Thyroid gland (tissue), 4 donors: ENCODE data around the gene TYK2. TPM values are rescaled to one million over a fixed set of nuclear protein-coding genes. Genes with fewer than 3 reads are reported as not detected.

Source experiments
- DNase-seq, 2 donors: peaks; one replicate each; pipeline ENCODE4 v3.0.0-alpha.2; 2019
- H3K27ac ChIP-seq, 3 donors: fragments of 200-600 bp; sonication (generic); 1 replicate in 2 of 3; 2 replicates in 1 of 3; pipeline ENCODE4 v1.5.1; 2016 to 2019; ENCODE audit warnings: mild to moderate bottlenecking in 1 of 3, moderate library complexity in 1 of 3
- H3K27me3 ChIP-seq: fragments of 200-600 bp; sonication (generic); one replicate; pipeline ENCODE4 v1.5.1; 2019
- H3K36me3 ChIP-seq, 2 donors: fragments of 200-600 bp; sonication (generic); one replicate each; pipeline ENCODE4 v1.5.1; 2016 to 2019
- H3K4me1 ChIP-seq, 2 donors: fragments of 200-600 bp; sonication (generic); one replicate each; pipeline ENCODE4 v1.5.1; 2017 to 2019
- H3K4me3 ChIP-seq, 3 donors: fragments of 200-600 bp; sonication (generic); replicated peaks in 1 of 3; 1 replicate in 2 of 3; 2 replicates in 1 of 3; pipeline ENCODE4 v1.5.1; 2016; ENCODE audit warnings: mild to moderate bottlenecking in 1 of 3
- H3K9me3 ChIP-seq: fragments of 200-600 bp; sonication (generic); one replicate; pipeline ENCODE4 v1.5.1; 2017
- POLR2A ChIP-seq, 2 donors: fragments of 450-650 bp; IDR thresholded peaks; one replicate each; pipeline ENCODE4 v1.6.1; 2017; ENCODE audit warnings: antibody characterized with exemption in 2 of 2, mild to moderate bottlenecking in 2 of 2, moderate library complexity in 1 of 2
- WGBS, 2 donors: methylation state at CpG; one replicate each; pipeline ENCODE4 v1.1.5; 2017; 5-methylcytosine and 5-hydroxymethylcytosine counted together
- intact Hi-C: fragments of 100-400 bp; cut with DNase I; formaldehyde crosslinking; loops from one replicate; pipeline ENCODE4 v1.15.1; 2023
- total RNA-seq, 4 donors: library from RNA; depleted of rRNA; stranded (reverse); fragments of >200 nt; gene quantifications; one replicate each; pipeline ENCODE4 v1.2.3, GENCODE V29; 2016
- TF ChIP-seq, protein P1 (sequence below), 6 experiments: fragments of 200-600 bp in 3 of 6; fragments of 450-650 bp in 3 of 6; sonication (generic) in 3 of 6; IDR thresholded peaks; one replicate each; pipeline ENCODE4 v1.5.1; 2016 to 2019; ENCODE audit warnings: antibody characterized with exemption in 6 of 6, mild to moderate bottlenecking in 2 of 6, inconsistent platforms in 1 of 6, moderate library complexity in 1 of 6

Gene TYK2
- total RNA-seq, 4 donors from 2014 or later: 59.1 to 127 (median 70.3) TPM

DNA sequence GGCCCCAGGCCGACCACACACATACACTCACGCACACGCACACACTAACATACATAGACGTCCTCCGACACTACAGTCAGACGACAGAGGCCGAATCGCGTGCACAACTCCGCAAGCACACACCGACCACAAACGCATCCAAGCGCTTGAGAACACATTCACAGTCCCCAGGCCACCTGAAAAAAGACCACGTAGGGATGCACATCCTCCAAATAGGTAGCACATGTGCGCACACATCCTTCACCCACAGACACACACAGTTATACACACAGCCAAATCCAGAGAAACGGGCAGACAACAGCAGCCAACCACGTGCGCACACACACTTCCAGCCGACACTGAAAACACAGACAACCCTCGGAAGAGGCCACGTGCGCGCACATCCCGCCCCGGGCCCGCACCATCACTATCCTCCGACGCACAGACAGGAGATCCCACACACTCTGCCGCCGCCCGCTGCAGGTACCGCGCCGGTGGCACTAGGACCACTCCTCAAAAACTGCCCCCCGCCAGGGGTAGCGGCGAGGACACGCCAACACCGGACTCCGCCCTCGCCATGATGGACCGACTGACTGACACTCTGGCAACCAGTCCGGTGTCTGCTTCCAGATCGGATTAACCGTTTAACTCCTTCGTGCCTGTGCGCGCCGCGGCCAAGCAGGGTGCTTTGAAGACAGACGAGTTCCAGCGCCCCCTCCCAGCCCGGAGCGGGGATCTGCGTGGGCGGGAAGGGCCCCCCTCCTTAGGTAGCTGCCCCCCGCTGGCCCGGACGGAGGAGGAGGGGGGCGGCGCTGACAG lies 39.5 kb upstream of the TYK2 start:
- peaks cover 43% of the 10 kb centered on the region for H3K27me3 ChIP-seq
- H3K4me3 ChIP-seq: no peak overlapping the region
- peaks cover 27 to 59% of the 10 kb centered on the region in 2 donors for H3K4me1 ChIP-seq
- 1 to 2% methylated on average over 28 to 40 of the region's 61 CpGs for WGBS, 2 donors
- H3K9me3 ChIP-seq: no peaks in the 10 kb centered on the region
- H3K27ac ChIP-seq: no peak overlapping the region
- no peaks in the 10 kb centered on the region for H3K36me3 ChIP-seq
- TF ChIP-seq, protein P1, sequence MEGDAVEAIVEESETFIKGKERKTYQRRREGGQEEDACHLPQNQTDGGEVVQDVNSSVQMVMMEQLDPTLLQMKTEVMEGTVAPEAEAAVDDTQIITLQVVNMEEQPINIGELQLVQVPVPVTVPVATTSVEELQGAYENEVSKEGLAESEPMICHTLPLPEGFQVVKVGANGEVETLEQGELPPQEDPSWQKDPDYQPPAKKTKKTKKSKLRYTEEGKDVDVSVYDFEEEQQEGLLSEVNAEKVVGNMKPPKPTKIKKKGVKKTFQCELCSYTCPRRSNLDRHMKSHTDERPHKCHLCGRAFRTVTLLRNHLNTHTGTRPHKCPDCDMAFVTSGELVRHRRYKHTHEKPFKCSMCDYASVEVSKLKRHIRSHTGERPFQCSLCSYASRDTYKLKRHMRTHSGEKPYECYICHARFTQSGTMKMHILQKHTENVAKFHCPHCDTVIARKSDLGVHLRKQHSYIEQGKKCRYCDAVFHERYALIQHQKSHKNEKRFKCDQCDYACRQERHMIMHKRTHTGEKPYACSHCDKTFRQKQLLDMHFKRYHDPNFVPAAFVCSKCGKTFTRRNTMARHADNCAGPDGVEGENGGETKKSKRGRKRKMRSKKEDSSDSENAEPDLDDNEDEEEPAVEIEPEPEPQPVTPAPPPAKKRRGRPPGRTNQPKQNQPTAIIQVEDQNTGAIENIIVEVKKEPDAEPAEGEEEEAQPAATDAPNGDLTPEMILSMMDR (IDR thresholded peaks at IDR 0.05): no peak
- TF ChIP-seq POLR2A (IDR thresholded peaks at IDR 0.05): no peak
- DNase-seq: no peak
- intact Hi-C loops: no loop called here

DNA sequence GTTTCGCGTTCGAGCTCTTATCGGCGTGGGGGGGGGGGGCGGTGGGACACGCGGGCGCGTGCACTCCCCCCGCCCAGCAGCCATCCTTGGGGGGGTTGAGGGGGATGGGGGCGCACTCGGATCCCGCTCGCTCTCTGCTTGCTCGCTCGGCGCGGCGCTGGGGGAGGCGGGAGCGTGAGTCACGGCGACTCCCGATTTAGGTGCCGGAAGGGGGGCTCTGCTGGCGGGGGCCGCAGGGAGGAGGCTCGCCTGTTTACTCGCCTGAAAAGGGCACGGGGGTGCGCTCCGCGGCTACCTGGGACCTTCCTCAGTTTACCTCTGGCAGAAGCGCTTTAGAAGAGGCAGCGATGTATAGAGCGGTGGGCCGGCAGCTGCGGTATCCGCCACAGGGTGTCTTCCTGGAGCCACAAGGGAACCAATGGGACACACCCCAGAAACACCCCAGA lies 38.9 kb upstream of the TYK2 start:
- Histone ChIP-seq H3K36me3 (no peaks in the 10 kb centered on the region), H3K27me3 (peaks cover 43% of the 10 kb centered on the region), H3K4me3 (no peak overlapping the region), H3K27ac (no peak overlapping the region), H3K9me3 (no peaks in the 10 kb centered on the region), H3K4me1 (peaks cover 24 to 52% of the 10 kb centered on the region in 2 donors)
- TF ChIP-seq, protein P1 (IDR thresholded peaks at IDR 0.05): no peak
- no peak for TF ChIP-seq POLR2A (IDR thresholded peaks at IDR 0.05)
- no peak for DNase-seq
- intact Hi-C loops: no loop called here
- WGBS, 2 donors: 0 to 2% methylated on average over 5 to 23 of the region's 40 CpGs

- WGBS, 2 donors: 1 to 2% methylated on average over 28 to 32 of the region's 32 CpGs
Measured at GRCh38 chr19:10418485-10419199, 38.3 kb upstream of the TYK2 start.

GRCh38 chr19:10418235-10418484 lies 37.8 kb upstream of the TYK2 start:
- H3K27ac ChIP-seq: no peak overlapping the region
- peaks cover 43% of the 10 kb centered on the region for H3K27me3 ChIP-seq
- 3 to 6% methylated on average over 3 of the region's 3 CpGs for WGBS, 2 donors
- H3K9me3 ChIP-seq: no peaks in the 10 kb centered on the region
- TF ChIP-seq, protein P1 (IDR thresholded peaks at IDR 0.05): no peak
- no peak for TF ChIP-seq POLR2A (IDR thresholded peaks at IDR 0.05)
- H3K4me3 ChIP-seq: no peak overlapping the region
- H3K4me1 ChIP-seq: peaks cover 20 to 48% of the 10 kb centered on the region in 2 donors
- DNase-seq: no peak
- H3K36me3 ChIP-seq: no peaks in the 10 kb centered on the region
- intact Hi-C loops: no loop called here

More at GRCh38 chr19:10418485-10419199, 38.3 kb upstream of the TYK2 start:
- intact Hi-C loops: no loop called here
- no peak for DNase-seq
- peaks cover 43% of the 10 kb centered on the region for H3K27me3 ChIP-seq
- no peak overlapping the region for H3K4me3 ChIP-seq
- H3K27ac ChIP-seq: no peak overlapping the region
- H3K4me1 ChIP-seq: peaks cover 20 to 48% of the 10 kb centered on the region in 2 donors
- no peaks in the 10 kb centered on the region for H3K36me3 ChIP-seq
- TF ChIP-seq, protein P1 (IDR thresholded peaks at IDR 0.05): no peak
- TF ChIP-seq POLR2A (IDR thresholded peaks at IDR 0.05): no peak
- no peaks in the 10 kb centered on the region for H3K9me3 ChIP-seq
